ENCODE measurements around the gene LARP4B. TPM values are rescaled to one million over a fixed set of nuclear protein-coding genes. Genes with fewer than 3 reads are reported as not detected.

The LARP4B gene
- polyA plus RNA-seq, 1 donor (not counting 4 experiments of a cell fraction or from before 2014, with no cell fraction given), result 39.4 TPM

DNA sequence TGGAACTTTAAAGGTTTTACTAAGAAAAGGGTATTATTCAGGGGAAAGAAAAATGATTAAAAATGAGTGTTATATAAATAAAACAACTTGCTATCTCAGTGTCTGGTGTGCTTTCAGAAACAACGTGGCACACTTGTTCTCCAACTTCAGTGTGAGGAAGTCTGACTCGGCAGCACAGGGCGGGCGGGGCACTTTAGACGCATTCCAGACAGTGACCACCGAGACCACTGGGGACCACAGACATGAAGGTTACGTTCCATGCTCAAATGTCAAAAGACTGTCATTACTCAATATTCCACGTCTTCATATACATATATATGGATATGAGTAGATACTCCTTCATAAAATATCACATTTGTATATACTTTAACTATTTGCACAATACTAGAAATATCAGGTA is 87.0 kb downstream of the LARP4B start:
- FAIRE-seq (no peak), DNase-seq (ENCODE audit: low read depth, low spot score) (no peak)
- H4K20me1 ChIP-seq (ENCODE audit: control insufficient read depth, extremely low read depth, insufficient read depth, low read length), result peaks cover 8% of the 10 kb centered on the region
- H3K79me2 ChIP-seq (ENCODE audit: control insufficient read depth, insufficient read depth, low read length), result peaks cover 55% of the 10 kb centered on the region
- H3K27ac ChIP-seq (ENCODE audit: control insufficient read depth, insufficient read depth, low read length), result no peak overlapping the region
- peaks cover 13 to 20% of the 10 kb centered on the region in 2 experiments for H3K36me3 ChIP-seq (ENCODE audit: control insufficient read depth in 2 of 2, extremely low read depth in 1 of 2, insufficient read depth in 2 of 2, low read length in 2 of 2)
- H2AFZ ChIP-seq (ENCODE audit: control insufficient read depth, low read length), result no peak overlapping the region
- no peaks in the 10 kb centered on the region for H3K27me3 ChIP-seq (ENCODE audit: control insufficient read depth, extremely low read depth, insufficient read depth, low read length)
- H3K4me2 ChIP-seq (ENCODE audit: control insufficient read depth, extremely low read depth, insufficient read depth, low read depth, low read length), result no peak overlapping the region
- H3K4me1 ChIP-seq (ENCODE audit: control insufficient read depth, extremely low read depth, insufficient read depth, low read length), result no peaks in the 10 kb centered on the region
- H3K9me3 ChIP-seq (ENCODE audit: control insufficient read depth, low read depth, low read length), result no peaks in the 10 kb centered on the region
- H3K9me1 ChIP-seq (ENCODE audit: control insufficient read depth, extremely low read depth, insufficient read depth, low read length), result no peaks in the 10 kb centered on the region
- H3K4me3 ChIP-seq (ENCODE audit: control insufficient read depth in 2 of 3, extremely low read depth in 1 of 3, insufficient read depth in 2 of 3, low read depth in 1 of 3, low read length in 3 of 3), result no peak overlapping the region
- TF ChIP-seq EZH2 (IDR thresholded peaks at IDR 0.05; ENCODE audit: low read length), result no peak
- TF ChIP-seq, protein P1, sequence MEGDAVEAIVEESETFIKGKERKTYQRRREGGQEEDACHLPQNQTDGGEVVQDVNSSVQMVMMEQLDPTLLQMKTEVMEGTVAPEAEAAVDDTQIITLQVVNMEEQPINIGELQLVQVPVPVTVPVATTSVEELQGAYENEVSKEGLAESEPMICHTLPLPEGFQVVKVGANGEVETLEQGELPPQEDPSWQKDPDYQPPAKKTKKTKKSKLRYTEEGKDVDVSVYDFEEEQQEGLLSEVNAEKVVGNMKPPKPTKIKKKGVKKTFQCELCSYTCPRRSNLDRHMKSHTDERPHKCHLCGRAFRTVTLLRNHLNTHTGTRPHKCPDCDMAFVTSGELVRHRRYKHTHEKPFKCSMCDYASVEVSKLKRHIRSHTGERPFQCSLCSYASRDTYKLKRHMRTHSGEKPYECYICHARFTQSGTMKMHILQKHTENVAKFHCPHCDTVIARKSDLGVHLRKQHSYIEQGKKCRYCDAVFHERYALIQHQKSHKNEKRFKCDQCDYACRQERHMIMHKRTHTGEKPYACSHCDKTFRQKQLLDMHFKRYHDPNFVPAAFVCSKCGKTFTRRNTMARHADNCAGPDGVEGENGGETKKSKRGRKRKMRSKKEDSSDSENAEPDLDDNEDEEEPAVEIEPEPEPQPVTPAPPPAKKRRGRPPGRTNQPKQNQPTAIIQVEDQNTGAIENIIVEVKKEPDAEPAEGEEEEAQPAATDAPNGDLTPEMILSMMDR (optimal IDR thresholded peaks at IDR 0.05 in 1 of 3, IDR thresholded peaks at IDR 0.05 in 1 of 3, conservative IDR thresholded peaks at IDR 0.05 in 1 of 3; ENCODE audit: extremely low read depth in 1 of 3, insufficient read depth in 2 of 3, low read length in 3 of 3), result no peak
- no peak overlapping the region for H3K9ac ChIP-seq (ENCODE audit: control insufficient read depth, extremely low read depth, insufficient read depth, low read length)
- dilution Hi-C loops (cut with MboI; ENCODE audit: extremely low pct_ligation_motif_present, low sequenced_read_pairs), result no loop called here

DNA sequence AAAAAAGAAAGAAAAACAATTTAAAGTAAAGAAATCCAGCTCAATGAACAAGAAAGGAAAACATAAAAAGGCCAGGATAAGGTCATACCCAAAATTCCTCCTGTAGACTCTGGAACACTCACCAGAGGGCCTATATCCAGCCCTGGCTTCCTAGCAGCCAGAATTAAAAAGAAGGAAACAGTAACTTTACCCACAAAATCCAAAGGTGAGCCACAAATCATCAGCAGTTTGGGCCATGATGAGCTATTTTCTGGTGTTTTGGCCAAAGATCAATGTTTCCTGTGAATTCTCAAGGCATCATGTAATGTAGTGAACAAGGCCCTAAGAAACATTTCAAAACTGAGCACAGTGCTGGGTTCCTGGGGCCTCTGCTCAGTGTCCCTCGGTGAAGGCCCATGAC is 87.8 kb downstream of the LARP4B start:
- no peak overlapping the region for H3K4me3 ChIP-seq (ENCODE audit: control insufficient read depth in 2 of 3, extremely low read depth in 1 of 3, insufficient read depth in 2 of 3, low read depth in 1 of 3, low read length in 3 of 3)
- DNase-seq (ENCODE audit: low read depth, low spot score), result no peak
- no peaks in the 10 kb centered on the region for H3K4me1 ChIP-seq (ENCODE audit: control insufficient read depth, extremely low read depth, insufficient read depth, low read length)
- H3K79me2 ChIP-seq (ENCODE audit: control insufficient read depth, insufficient read depth, low read length), result peaks cover 53% of the 10 kb centered on the region
- H3K9ac ChIP-seq (ENCODE audit: control insufficient read depth, extremely low read depth, insufficient read depth, low read length), result no peak overlapping the region
- peaks cover 7% of the 10 kb centered on the region for H4K20me1 ChIP-seq (ENCODE audit: control insufficient read depth, extremely low read depth, insufficient read depth, low read length)
- no peaks in the 10 kb centered on the region for H3K27me3 ChIP-seq (ENCODE audit: control insufficient read depth, extremely low read depth, insufficient read depth, low read length)
- H3K4me2 ChIP-seq (ENCODE audit: control insufficient read depth, extremely low read depth, insufficient read depth, low read depth, low read length), result no peak overlapping the region
- no peak overlapping the region for H2AFZ ChIP-seq (ENCODE audit: control insufficient read depth, low read length)
- TF ChIP-seq EZH2 (IDR thresholded peaks at IDR 0.05; ENCODE audit: low read length), result no peak
- TF ChIP-seq, protein P1 (optimal IDR thresholded peaks at IDR 0.05 in 1 of 3, IDR thresholded peaks at IDR 0.05 in 1 of 3, conservative IDR thresholded peaks at IDR 0.05 in 1 of 3; ENCODE audit: extremely low read depth in 1 of 3, insufficient read depth in 2 of 3, low read length in 3 of 3), result no peak
- no peaks in the 10 kb centered on the region for H3K9me3 ChIP-seq (ENCODE audit: control insufficient read depth, low read depth, low read length)
- peaks cover 13 to 20% of the 10 kb centered on the region in 2 experiments for H3K36me3 ChIP-seq (ENCODE audit: control insufficient read depth in 2 of 2, extremely low read depth in 1 of 2, insufficient read depth in 2 of 2, low read length in 2 of 2)
- no peak overlapping the region for H3K27ac ChIP-seq (ENCODE audit: control insufficient read depth, insufficient read depth, low read length)
- FAIRE-seq, result no peak
- dilution Hi-C loops (cut with MboI; ENCODE audit: extremely low pct_ligation_motif_present, low sequenced_read_pairs), result no loop called here
- H3K9me1 ChIP-seq (ENCODE audit: control insufficient read depth, extremely low read depth, insufficient read depth, low read length), result no peaks in the 10 kb centered on the region
